GM21381 (cell line): ENCODE data around the gene ACTN1.
"Not testable (repeated sequence)": the region's sequence is repeated elsewhere in the genome, so short reads cannot be mapped to it uniquely, and the experiment has no call there.

Source experiments
- ATAC-seq: cut with Tn5 transposase; IDR thresholded peaks from one replicate; pipeline ENCODE4 v1.9.1; 2021; ENCODE audit warnings: mild to moderate bottlenecking, moderate library complexity; ENCODE audit not compliant: unreplicated experiment

The ACTN1 gene

DNA sequence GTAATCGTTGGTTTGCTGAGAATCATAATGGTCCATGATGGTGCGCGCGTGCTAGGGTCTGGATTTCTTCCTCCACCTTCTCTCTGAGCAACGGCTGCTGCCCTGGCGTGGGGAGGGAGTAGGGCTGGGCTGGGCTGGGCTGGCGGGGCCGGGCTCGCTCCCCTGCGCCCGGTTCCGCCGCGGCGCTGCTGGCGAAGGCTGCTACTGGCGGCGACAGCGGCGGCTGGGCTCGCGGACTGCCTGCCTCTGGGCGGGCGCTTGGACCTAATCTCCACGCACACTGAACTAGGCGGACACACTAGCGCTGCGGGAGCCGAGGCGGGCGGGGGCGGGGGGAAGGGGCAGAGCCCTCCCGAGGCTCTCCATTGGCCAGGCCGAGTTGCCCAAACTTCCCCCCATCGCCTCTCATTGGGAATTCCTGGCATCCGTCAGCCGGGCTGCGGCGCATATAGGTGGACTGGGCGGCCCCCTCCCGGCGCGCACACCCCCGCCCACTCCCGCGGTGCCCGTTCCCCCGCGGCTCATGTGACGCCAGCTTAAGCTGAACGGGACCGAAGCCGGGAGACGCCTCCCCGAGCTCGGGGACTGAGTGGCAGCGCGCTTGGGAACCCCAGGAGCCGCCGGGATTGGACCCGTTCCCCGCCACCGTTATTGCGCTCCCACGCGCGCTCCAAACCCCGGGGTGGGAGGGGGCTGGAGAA, at the start of gene ACTN1:
ACTN1 (minus strand) TSS at position 282 of the 701 bp plus-strand sequence; CDS start at position 36, 246 bp downstream.
- no peak for ATAC-seq

DNA sequence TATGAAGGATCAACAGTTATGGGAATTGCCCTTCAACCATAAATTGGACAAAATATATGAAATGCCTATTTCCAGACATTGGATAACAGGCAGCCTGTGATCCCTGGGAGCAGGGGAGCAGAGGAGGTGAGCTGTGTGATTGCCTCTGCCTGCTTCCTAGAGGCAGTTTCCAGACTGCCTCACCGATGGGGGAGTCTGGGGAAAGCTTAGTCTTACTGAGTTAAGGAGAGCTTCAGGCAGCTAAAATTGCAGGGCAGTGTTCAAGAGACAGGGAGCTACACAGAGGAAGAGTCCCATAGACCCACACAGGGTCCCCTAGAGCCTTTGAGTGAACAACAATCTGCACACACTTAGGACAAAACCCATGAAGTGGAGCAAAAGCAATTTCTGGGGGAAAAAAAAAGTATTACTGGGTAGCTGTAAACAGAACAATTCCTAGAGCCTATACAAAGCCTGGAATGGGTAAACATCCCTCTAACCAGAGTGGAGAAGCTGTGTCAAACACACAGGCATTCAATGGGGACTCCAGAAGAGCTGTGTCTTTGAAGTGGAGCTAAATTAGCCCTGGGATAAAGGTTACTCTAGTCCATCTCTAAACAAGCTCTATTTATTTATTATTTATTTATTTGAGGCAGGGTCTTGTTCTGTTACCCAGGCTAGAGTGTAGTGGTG, 48.3 kb upstream of the ACTN1 start:
- ATAC-seq, result no peak

DNA sequence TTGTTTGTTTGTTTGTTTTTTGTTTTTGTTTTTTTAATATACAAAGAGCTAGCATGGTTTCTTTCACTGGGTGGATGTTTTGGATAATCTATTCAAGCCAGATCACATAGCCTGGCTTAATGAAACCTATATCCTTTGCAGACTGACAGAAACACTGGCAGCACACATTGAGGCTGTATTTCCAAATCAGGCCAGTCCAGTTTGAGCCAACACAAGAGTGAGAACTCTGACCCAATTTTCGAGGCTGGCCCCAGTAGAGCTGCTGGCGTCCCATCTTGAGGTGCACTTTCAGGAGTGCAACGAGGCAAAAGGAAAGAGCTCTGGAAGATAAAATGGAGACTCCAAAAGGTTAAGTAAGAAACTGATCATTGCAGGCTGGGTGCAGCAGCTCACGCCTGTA, 43.9 kb upstream of the ACTN1 start:
- no peak for ATAC-seq

DNA sequence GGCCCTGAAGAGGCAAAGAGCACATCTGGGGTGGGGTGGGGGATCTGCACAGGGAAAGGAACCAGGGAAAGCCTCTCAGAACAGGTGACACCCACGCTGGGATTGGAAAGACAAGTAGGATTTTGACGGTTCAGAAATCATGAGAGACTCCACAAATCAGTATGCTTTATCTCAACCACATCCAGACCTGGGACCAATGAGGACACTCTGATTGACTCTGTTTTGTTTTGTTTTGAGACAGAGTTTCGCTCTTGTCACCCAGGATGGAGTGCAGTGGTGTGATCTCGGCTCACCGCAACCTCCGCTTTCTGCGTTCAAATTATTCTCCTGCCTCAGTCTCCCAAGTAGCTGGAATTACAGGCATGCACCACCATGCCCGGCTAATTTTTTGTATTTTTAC, 43.0 kb upstream of the ACTN1 start:
- ATAC-seq, result not testable (repeated sequence)

DNA sequence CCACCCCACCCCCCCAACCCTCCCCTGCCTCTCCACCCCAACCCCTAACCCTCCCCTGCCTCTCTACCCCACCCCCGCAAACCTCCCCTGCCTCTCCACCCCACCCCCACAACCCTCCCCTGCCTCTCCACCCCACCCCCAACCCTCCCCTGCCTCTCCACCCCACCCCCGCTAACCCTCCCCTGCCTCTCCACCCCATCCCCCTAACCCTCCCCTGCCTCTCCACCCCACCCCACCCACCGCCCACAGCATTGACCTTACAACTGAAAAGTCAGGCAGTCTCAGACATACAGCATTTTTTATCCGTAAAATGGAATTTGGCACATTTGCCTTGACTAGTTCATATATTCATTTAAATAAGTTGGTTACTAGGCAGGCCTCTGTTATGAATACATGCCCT, 38.6 kb upstream of the ACTN1 start:
- ATAC-seq, result no peak

DNA sequence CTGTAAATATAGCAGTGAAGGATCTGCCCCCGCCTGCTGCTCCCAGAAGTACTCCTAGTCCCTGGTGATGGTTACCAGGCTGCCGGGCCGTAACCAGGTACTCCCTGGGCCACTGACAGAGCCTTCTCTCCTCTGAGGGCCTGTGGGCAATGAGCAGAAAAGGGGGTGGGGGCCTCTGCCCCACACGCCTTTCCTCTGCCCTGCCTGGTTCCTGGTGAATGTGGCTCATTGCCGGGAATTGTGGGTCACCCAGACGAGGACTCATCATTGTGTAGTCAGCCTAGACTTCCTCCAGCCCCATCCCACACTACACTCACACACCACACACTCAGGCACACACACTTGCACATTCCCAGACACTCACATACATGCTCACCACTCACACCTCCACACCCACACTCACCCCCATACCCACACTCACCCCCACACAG, 35.7 kb upstream of the ACTN1 start:
- no peak for ATAC-seq

DNA sequence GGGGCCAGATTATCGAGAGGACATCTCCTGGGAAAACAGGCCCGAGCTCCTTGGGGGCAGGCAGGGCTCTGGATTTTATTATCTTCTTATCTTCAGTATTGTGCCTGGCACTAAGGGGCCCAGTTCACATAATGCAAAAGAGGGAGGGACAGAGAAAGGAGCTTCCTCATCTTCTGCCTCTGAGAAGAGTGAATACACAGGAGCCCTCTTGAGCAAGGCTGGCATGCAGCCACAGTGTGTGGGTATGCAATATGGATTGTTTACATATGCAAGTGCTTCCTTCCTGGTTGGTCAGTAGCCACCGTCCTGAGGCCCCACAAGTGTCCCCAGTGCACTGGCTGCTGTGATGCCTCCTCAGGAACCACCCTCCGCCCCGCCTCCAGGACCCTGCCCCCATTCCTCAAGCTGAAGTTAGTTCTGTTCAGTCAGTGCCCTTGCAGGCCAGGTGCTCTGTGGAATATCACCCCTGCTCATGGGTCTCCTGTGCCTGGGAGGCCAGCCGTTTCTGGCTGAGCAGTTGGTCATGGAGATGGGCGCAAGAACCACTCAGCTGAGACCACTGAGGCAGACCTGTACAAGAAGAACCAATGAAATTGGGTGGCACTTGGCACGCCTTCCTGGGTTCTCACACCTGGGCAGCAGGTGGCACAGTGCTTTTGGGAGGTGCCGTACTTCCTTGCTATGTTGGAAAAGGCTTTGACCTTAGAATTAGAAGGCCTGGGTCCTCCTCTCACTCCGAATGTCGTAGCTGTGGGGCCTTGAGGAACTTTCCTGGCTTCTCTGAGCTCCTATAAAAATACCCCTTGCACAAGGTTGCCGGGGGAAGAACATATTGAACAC, 35.1 kb upstream of the ACTN1 start:
- ATAC-seq, result no peak

DNA sequence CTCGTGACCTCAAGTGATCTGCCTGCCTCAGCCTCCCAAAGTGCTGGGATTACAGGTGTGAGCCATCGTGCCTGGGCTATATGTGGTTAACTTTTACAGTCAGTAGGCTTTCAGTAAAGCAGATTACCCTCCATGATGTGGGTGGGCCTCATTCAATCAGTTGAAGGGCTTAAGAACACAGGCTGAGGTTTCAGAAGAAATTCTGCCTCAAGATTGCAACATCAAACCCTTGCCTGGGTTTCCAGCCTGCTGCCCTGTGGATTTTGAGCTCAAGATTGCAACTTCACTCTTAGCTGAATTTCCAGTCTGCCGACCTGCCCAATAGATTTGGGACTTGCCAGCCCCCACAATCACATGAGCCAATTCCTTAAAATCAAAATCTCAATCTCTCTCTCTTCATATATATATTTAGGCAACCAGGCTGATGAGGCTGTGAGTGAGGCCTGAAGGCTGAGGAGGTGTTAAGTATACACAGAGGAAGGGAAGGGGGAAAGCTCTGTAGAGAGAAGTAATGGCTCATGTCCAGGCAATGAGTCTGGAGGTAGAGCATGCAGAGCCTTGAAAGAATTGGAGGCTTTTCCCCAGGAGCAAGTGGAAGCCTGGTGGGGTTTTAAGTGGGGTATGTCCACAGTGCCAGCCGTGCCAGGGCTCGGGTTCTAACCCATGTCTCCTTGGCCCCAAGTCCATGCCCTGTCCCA, 33.3 kb upstream of the ACTN1 start:
- no peak for ATAC-seq

DNA sequence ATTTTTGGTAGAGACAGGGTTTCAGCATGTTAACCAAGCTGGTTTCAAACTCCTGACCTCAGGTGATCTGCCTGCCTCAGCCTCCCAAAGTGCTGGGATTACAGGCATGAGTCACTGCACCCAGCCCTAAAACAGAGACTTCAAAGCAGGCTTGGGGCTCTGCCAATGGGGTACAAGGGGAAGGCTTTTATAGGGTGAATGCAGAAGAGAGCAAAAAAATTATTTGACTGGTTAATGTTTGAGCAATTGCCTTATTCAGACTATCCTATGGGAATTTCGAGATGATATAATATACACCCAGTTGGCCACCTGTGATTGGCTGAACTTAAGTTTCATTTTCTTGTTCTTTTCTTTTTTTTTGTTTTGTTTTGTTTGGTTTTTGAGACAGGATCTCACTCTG, 31.5 kb upstream of the ACTN1 start:
- no peak for ATAC-seq

DNA sequence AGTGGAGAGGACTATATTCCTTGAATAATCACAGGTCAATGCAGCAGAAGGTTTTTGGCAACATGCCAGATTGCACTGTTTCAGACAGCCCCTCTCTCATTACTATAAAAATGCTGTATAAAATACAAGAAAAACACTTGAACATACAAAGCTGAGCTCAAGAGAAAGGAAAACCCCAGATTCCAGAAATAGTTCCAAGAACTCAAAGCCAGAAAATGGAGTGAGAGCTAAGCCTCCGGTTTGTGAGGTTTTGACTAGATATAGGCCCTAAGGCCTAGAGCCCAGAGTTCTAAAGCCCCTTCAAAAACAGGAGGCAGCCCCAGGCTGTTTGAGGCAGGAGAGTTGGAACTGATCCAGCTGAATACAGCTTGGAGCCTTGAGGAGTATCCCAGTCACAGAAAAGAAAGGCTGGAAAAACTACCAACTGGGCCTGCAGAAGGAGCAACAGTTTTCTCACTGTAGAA, 29.4 kb upstream of the ACTN1 start:
- no peak for ATAC-seq

DNA sequence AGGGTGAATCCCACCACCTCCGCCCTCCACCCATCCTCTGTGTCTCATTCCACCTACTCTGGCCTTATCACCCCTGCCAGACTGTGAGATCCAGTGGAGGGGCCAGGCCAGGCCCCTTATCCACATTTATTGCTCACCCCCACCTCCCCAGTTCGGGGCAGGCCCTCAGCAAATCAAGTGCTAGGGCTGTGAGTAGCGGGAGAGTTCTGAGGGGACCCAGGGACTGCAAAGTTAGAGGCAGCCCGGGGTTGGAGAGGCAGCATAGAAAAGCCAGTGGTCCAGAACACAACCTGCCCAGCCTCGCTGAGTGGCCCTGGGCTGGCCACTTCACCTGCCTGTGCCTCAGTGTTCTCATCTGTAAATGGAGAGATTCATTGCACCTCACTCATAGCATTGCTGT, 27.2 kb upstream of the ACTN1 start:
- no peak for ATAC-seq

DNA sequence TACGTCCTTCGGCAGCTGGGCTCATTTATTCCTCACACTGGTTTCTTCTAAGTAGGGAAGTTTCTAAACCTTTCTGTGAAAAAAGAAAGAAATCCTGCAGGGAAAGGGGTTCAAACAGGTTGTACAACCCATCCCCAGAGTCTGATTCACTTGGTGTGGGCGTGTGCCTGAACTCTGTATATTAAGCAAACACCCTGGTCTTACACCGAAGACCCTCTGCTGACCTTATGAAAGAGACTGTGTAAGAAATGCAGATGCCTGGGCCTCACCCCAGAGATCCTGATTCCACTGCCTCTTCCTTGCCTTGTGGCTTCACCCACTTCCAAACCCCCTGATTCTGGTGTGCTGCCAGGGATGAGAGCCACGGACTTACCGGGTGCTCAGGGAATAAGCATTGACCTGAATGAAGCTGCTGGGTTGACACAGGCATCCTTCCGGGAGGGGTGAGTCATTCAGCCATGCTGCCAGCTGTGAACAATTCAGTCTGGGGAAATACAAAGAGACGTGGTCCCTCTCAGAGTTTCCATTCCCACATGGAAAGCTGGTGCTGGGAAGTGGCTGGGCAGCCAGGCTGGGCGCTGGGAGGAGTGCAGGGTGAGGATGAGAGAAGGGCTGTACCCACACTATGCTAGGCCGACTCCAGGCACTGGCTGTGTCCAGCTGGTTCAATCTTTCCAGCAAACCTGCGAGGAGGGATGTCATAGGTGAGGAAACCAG, 26.5 kb upstream of the ACTN1 start:
- ATAC-seq, result no peak

DNA sequence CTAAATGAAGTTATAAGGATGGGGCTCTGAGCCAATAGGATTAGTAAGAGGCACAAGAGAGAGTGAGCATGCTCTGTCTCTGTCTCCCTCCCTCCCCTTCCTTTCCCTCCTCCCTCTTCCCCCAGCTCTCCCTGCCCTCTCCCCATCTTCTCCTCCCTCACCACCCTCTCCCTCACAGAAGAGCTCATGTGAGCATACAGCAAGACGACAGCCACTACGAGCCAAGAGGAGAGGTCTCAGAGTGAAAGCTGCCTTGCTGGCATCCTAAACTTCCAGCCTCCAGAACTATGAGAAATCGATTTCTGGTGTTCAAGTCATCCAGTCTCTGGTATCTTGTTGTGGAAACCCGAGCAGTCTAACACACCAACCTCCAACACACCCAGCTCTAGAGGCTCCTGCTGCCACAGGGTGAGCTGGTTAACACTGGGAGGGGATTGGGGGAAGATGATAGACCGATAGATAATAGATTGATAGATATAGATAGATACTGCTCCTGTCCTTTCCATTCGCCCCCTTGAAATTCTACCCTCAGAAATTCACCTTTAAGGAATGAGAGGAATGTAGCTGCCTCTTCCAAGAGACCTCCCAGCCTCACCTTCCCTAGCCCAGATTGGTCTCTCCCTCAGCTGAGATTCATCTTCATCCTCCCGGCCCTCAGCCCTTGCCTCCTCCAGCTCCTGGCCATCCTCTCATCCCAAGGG, 25.8 kb upstream of the ACTN1 start:
- no peak for ATAC-seq

DNA sequence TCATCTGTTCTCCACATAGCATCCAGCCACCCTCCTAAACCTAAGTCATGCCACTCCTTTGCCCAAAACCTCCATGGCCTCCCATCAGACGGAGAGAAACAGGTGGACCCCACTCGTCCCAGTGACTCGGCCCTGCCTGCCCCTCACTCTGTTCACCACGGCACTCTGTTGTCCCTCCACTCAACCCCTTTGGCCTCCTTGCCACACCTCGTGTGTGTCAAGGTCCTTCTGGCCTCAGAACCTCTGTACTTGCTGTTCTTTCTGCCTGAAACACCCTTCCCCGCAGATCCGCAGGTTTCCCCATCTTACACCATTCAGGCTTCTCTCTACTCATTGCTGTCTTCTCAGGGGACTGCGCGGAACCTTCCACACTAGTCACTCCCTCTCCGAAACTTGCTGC, 24.5 kb upstream of the ACTN1 start:
- no peak for ATAC-seq

DNA sequence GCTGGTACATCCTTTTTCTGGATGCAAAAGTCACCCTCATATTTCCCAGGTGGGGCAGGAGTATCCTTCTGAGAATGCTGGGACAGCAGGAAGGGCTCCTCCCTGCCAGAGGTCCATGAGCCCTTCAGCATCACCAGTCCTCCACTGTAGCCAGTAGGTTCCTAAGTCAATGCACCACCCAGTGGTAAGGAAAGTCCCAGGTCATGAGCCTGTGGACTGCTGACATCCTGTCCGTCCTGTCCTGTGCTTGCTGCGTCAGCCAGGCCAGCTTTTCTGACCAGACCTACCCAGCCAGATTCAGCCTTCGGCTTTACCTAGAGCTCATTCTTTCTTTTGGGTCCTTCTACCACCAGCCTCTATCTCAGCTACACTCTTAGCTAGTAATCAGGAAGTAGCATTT, 23.0 kb upstream of the ACTN1 start:
- no peak for ATAC-seq

DNA sequence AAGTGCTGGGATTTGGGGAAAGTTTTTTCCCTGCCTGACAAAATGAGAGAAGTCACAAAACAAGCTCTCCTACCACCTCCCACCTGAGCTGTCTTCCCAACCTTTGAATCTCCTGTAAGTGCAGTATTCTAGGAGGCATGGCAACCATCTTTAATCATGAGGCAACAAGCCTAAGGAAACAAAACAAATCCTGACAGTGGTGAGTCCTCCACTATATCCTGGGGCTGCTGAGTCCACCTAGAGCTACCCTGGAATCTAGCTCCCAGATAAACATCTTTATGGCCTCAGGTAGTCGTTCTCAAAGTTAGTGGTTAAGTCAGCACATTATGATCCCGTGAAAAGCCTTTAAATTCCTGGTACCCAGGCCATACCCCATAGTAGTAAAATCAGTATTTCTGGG, 22.3 kb upstream of the ACTN1 start:
- no peak for ATAC-seq

DNA sequence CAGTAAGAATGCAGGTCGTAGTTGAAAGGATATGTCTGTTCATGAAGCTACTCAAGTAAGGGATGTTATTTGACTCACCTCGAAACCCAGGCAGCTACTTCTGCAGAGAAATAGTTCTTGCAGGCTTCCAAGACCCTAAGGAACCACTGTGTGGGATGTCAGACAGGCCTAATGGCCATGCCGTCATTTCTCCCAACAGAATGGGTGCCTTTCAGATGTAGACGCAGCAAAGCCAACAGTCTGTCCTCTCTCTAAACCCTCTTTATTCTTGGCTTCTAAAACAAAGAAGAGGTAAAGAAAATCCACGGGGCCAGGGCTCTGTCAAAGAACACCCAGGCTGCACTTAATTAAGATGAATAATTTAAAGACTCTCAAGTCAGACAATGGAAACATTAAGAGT, 19.0 kb upstream of the ACTN1 start:
- no peak for ATAC-seq

DNA sequence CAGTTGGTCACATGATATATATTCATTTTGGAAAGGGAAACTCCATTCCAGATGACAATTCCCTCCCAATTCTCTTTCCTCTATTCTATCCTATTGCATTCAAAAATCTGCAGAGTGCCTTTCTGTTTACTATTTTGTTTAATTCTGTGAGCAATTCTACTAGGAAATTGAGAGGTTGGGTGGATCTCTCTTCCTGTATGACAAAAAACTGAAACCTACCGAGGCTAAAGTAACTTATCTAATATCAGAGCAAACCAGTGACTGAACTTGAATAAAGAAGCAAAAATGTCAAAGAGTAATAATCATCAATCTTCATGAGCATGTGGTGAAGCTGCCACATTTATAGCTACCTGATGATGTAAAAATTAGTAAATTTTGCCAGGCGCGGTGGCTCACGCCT, 16.6 kb upstream of the ACTN1 start:
- no peak for ATAC-seq

DNA sequence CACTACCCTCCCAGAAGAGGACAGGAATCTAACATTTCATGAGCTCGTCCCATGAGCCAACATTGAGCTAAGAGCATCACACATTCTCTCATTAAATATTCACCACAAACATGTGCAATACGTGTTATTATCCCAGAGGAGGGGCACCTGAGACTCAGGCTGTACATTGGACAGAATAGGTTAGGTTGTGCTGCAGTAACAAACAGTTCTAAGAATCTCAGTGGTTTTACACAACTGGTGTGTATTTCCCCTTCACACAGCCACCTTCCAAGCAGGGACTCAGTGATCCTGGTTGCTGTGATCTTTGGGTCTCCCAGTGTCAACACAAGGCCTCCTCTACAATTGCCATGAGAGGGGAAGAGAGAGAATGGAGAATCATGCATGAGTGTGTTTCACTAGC, 15.0 kb upstream of the ACTN1 start:
- no peak for ATAC-seq

DNA sequence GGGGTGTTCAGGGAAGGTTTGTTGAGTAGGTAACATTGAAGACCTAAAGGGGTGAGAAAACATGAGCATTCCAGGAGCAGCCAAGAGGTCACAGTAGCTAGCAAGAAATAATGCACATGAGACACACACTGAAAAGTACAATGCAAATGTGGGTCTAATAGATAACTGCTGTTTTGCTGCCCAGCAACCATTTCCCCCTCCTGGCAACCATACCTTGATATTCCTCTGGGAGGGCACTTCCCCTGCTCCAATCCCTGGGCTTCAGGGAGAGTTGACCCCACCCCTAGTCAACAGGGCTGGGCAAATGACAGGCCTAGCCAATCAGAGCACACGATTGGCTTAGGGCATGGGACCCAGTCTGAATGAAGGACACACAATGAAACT, 8.5 kb upstream of the ACTN1 start:
- ATAC-seq, result no peak
